ENCODE measurements around the gene ADAM10. TPM values are rescaled to one million over a fixed set of nuclear protein-coding genes. Genes with fewer than 3 reads are reported as not detected.

The ADAM10 gene
- total and polyA plus RNA-seq, 11 donors = 8.4 to 128 (median 67.0) TPM

DNA sequence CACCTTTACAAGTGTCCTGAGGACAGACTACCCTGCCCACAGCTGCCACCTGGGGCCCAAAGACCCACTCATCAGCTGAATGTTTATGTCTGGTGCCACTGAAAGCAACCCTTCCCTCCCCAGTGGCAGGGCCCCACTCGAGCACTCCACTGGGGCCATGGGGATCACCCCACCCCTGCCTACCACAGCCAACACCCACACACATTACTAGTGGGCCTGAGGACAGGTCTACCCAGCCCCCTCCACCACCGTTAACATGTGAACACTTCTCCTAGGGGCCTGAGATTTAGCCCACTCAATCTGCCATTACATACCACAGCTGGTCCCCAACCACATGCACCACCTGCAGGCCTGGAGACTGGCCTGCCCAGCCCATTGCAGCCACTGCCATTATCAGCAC lies 52.3 kb downstream of the ADAM10 start:
- no peak for TF ChIP-seq POLR2A (IDR thresholded peaks at IDR 0.05)
- TF ChIP-seq, protein P1, sequence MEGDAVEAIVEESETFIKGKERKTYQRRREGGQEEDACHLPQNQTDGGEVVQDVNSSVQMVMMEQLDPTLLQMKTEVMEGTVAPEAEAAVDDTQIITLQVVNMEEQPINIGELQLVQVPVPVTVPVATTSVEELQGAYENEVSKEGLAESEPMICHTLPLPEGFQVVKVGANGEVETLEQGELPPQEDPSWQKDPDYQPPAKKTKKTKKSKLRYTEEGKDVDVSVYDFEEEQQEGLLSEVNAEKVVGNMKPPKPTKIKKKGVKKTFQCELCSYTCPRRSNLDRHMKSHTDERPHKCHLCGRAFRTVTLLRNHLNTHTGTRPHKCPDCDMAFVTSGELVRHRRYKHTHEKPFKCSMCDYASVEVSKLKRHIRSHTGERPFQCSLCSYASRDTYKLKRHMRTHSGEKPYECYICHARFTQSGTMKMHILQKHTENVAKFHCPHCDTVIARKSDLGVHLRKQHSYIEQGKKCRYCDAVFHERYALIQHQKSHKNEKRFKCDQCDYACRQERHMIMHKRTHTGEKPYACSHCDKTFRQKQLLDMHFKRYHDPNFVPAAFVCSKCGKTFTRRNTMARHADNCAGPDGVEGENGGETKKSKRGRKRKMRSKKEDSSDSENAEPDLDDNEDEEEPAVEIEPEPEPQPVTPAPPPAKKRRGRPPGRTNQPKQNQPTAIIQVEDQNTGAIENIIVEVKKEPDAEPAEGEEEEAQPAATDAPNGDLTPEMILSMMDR (IDR thresholded peaks at IDR 0.05) = no peak

DNA sequence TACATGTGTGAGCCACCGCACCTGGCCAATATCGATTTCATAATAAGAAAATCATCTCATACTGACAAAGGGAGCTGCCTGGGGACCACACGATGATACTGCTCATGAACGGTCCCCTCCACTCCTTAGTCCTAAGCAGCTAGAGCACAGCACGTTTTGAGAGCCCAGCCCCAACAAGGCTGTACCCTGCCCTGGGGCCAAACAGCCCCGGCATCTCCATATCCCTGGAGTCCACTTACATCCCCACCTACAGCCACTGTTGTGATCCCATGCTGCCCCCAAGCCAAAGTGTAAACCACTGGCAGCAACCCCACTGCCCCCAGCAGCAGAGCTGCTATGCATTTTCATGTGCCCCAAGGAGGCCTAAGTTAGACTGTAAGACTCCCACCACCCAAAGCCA lies 52.8 kb downstream of the ADAM10 start:
- H3K27ac ChIP-seq = no peak overlapping the region
- TF ChIP-seq, protein P1 (IDR thresholded peaks at IDR 0.05) = no peak
- TF ChIP-seq POLR2A (IDR thresholded peaks at IDR 0.05) = no peak
- H3K4me1 ChIP-seq = peaks cover 0 to 28% (median 16%) of the 10 kb centered on the region in 12 donors
- H3K27me3 ChIP-seq = no peaks in the 10 kb centered on the region
- 93 to 97% (median 94%) methylated on average over 5 to 6 of the region's 6 CpGs for WGBS, 4 donors
- no peak overlapping the region for H3K4me3 ChIP-seq
- intact Hi-C loops (cut with DNase I) = loop anchor here in 2 of 10 donors (5.0 to 10.0 kb wide), 3 partner anchors 36 to 51 kb away; partner anchors contain the start of gene ADAM10 (in 2 of the 2)
- H3K36me3 ChIP-seq = peaks cover 0 to 15% (median 3%) of the 10 kb centered on the region in 9 donors
- peaks cover 0 to 25% (median 9%) of the 10 kb centered on the region in 12 donors for H3K9me3 ChIP-seq
- ATAC-seq (no peak), DNase-seq (no peak)

More for the DNA sequence above, 52.3 kb downstream of the ADAM10 start:
- WGBS, 4 donors = 94 to 100% (median 98%) methylated on average over 2 of the region's 2 CpGs
- Histone ChIP-seq H3K4me3 (no peak overlapping the region), H3K27me3 (no peaks in the 10 kb centered on the region), H3K9me3 (peaks cover 0 to 25% (median 9%) of the 10 kb centered on the region in 12 donors), H3K27ac (no peak overlapping the region), H3K36me3 (peaks cover 0 to 17% (median 3%) of the 10 kb centered on the region in 9 donors), H3K4me1 (peaks cover 0 to 25% (median 16%) of the 10 kb centered on the region in 12 donors)
- intact Hi-C loops (cut with DNase I) = loop anchor here in 2 of 10 donors (5.0 to 10.0 kb wide), 3 partner anchors 35 to 50 kb away; partner anchors contain the start of gene ADAM10 (in 2 of the 2)
- ATAC-seq = peak in 2 of 4 donors; percentile 33 to 50
- no peak for DNase-seq

DNA sequence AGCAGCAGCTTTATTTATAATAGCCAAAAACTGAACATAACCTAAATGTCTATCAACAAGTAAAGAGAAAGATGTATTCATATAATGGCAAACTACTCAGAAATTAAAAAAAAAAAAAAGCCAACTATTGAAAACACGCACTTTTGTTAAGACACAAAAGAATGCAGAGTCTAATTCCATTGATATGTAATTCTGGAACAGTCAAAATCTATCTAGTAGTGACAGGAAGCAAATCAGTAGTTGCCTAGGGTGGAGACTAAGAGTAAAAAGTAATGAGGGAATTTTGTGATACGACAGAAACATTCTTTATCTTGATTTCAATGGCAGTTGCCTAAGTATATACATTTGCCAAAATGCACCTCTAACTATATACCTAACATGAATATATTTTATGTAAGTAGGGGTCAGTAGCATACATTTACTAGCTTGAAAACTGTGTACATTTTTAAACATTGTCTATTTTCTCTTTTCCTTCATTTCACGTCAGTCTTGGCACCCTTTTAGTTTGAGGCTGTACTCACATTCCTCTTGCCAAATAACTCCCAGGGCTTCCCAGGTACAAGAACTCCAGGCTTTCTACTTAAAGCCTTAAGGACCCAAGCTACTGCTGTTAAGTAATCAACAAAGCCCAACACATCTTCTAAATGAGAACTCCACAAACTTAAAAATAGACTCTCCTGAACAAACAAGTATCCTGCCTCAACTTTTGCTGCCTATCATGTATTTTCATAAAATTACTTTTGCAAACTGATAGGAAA lies 54.7 kb downstream of the ADAM10 start:
- ATAC-seq (no peak), DNase-seq (no peak)
- Histone ChIP-seq H3K4me1 (peaks cover 0 to 38% (median 17%) of the 10 kb centered on the region in 12 donors), H3K27me3 (no peaks in the 10 kb centered on the region), H3K4me3 (no peak overlapping the region), H3K9me3 (peaks cover 0 to 21% (median 9%) of the 10 kb centered on the region in 12 donors), H3K27ac (peak overlapping the region in 3 of 12 donors; percentile 7 to 46 (median 11)), H3K36me3 (peaks cover 0 to 4% (median 0%) of the 10 kb centered on the region in 9 donors)
- TF ChIP-seq POLR2A (IDR thresholded peaks at IDR 0.05) = no peak
- TF ChIP-seq, protein P1 (IDR thresholded peaks at IDR 0.05) = no peak
- WGBS, 4 donors = 18 to 34% (median 27%) methylated on average over 3 of the region's 3 CpGs
- intact Hi-C loops (cut with DNase I) = loop anchor here in 3 of 10 donors (5.0 to 10.0 kb wide), 3 partner anchors 37 to 52 kb away; partner anchors contain the start of gene ADAM10 (in 3 of the 3)

DNA sequence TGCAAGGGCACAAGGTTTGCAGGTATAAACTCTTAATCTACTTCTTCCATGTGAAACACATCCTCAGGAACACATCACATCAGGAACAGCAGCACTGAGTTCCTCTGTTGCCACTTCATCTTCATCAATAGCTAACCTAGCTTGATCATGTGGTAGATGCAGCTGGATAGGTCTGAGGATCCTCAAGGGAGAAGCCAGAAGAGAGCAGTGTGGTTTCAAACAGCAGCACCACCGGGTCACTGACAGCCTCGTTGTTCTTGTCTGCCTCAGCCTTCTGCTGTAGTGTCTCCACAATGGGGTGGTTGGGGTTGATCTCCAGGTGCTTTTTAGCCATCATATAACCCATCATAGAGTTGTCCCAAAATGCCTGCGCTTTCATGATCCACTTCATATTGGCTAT lies 58.8 kb downstream of the ADAM10 start:
- H3K27me3 ChIP-seq = no peaks in the 10 kb centered on the region
- no peak overlapping the region for H3K4me3 ChIP-seq
- no peak overlapping the region for H3K27ac ChIP-seq
- peak in 2 of 4 donors; percentile 22 to 38 for ATAC-seq
- peaks cover 0 to 34% (median 17%) of the 10 kb centered on the region in 12 donors for H3K4me1 ChIP-seq
- DNase-seq = no peak
- intact Hi-C loops (cut with DNase I) = loop anchor here in 3 of 10 donors (2.0 to 10.0 kb wide), 3 partner anchors 20 to 57 kb away; partner anchors contain the start of gene ADAM10 (in 2 of the 3)
- peaks cover 0 to 4% (median 0%) of the 10 kb centered on the region in 9 donors for H3K36me3 ChIP-seq
- TF ChIP-seq, protein P1 (IDR thresholded peaks at IDR 0.05) = no peak
- TF ChIP-seq POLR2A (IDR thresholded peaks at IDR 0.05) = no peak
- no peaks in the 10 kb centered on the region for H3K9me3 ChIP-seq
- 79 to 87% (median 83%) methylated on average over 3 of the region's 3 CpGs for WGBS, 4 donors
